GM18520 (cell line): ENCODE results near the gene MRPS15.
"Not testable (repeated sequence)": the region's sequence is repeated elsewhere in the genome, so short reads cannot be mapped to it uniquely, and the experiment has no call there.

Source experiments
- ATAC-seq: cut with Tn5 transposase; IDR thresholded peaks from one replicate; pipeline ENCODE4 v1.9.1; 2021; ENCODE audit not compliant: unreplicated experiment

The MRPS15 gene

DNA sequence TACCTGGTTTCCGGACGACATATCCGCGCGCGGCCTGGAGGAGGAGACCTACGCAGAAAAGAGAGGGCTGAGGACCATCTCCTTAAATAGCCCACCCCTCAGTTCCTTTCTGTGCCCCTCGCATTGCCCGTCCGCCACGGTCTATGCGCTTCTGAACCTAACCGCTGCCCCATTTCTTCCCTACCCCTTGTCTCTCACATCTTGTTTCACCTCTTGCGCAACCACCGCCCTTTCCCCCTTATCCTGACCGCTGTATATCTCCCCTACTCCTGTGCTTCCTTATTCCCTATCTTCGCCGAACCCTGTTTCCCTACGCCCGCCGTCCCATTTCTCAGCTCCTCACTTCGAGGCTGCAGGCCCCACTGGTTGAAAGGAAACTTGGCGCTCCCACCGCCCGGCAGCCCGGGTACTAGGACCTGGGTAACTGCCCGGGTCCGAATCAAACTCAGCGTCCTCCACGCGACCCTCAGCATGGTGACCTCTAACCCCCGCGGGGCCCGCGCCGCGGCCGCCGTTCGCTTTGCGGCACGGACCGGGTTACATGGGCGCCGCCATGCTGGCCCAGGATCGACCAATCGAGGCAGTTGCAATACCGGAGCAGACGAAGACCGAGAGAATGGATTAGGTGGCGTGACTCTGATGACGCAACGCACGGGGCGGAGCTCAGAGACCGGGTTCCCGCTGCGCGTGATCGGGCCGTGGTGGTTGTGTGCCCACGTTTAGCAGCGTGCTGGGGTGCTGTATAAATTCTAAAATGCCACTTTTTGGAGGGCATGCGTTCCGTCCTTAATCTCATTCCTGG lies at the start of gene MRPS15:
Gene MRPS15, minus strand, starts transcription at position 582 of the 802 bp plus-strand sequence. Its CDS starts 109 bp downstream, at position 473.
- ATAC-seq = peak; percentile 90

GRCh38 chr1:36512842-36513241 lies 48.7 kb upstream of the MRPS15 start:
- ATAC-seq = no peak

DNA sequence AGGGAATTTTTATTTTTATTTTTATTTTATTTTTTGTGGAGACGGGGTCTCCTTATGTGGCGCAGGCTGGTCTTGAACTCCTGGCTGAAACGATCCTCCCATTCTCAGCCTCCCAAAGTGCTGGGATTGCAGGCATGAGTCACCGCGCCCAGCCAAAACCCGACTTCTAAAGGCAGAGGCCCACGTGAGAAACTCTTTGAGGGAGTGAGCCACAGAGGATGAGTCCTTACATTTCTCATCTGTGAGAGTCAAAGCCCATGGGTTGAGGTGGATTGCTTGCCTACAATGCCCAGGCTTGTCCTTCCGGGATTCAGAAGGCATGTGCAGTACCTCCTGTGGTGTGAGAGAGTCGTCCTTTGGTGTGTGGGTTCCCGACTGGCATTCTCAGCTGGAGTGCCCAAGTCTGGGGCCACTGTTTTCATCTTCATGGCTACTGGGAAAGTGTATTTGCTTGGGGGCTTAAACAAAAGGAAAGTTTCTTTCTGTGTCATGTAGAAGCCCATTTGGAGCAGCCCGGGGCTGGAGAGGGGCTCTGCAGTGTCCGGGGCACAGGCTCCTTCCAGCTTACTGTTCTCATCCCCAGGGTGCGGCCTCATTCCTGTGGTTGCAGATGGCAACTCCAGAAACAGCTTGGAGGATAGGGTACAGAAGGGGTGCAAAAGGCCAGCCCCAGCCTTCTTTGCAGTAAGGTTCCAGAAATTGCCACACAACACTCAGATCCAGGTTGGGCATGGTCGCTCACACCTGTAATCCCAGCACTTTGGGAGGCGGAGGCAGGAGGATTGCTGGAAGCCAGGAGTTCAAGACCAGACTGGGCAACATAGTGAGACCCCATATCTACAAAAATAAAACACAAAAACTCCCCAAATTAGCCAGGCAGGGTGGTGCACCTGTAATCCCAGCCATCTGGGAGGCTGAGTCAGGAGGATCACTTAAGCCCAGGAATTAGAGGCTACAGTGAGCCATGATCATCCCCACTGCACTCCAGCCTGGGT lies 47.9 kb upstream of the MRPS15 start:
- ATAC-seq = no peak

GRCh38 chr1:36511220-36511619 lies 47.0 kb upstream of the MRPS15 start:
- not testable (repeated sequence) for ATAC-seq

- ATAC-seq = no peak
Observed at GRCh38 chr1:36510418-36510817, 46.2 kb upstream of the MRPS15 start.

DNA sequence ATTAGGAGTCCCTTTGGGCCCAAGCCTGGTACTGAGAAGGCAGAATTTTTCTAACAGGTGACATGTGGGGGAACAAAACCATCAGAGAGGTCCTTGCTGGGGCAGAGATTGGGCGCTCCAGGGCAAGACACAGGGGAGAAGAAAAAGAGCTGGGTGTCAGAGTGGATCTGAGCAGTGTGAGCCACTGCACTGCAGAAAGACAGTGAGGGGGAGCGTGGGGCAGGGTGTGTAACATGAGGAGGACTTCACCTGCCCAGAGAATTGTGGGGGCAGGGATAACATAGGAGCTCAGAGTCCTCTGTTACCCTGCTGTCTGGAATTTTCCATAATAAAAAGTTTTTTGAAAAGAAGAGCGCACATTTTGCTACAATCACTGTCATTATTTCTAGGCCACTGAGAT lies 44.1 kb upstream of the MRPS15 start:
- no peak for ATAC-seq

DNA sequence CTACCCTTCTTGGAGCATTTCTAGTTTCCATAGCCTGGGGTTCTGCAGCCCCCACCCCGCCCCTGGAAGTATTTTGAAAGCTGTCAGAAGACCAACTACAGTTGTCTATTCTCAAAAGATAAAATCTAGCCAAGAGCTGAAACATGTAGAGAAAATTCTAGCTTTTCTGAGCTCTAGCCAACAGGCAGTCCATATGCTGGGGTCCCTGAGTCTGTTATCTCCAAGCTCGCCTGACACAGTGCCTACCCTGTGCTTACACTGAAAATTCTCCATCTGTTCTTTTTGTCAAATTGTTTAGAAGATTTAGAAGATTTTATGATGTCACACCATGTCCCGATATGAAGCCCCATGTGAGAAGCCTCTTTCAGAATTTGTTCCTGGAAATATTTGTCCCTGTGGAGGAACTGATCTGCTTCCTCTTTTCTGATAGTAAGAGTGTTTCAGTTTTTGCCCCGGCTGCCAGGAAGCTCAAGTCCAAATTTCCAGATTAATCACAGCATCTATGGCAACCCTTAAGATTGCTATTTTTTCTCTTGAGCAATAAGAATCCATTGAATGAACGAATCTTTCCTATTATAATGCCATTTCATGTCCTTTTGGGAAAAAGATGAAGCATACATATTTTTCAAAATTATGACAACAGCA lies 42.2 kb upstream of the MRPS15 start:
- no peak for ATAC-seq

- ATAC-seq = no peak
Observed at GRCh38 chr1:36503733-36504132, 39.5 kb upstream of the MRPS15 start.

DNA sequence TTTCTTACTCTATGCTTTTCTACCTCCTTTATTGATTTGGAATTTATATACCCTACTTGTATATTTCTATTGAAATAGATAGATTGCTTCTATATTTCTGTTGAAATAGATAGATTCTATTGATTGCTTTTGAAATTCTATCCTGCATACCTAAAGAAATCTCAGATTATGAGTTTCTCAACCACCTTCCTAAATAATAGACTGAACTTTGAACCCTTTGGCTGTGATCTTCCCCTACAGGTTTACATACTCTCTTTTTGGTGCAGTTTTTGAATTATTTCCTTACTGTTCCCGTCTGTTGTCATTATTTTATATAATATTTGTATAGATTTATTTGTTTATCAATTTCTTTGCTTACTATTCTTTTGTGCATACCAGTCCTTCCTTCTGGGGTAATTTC lies 39.0 kb upstream of the MRPS15 start:
- no peak for ATAC-seq

DNA sequence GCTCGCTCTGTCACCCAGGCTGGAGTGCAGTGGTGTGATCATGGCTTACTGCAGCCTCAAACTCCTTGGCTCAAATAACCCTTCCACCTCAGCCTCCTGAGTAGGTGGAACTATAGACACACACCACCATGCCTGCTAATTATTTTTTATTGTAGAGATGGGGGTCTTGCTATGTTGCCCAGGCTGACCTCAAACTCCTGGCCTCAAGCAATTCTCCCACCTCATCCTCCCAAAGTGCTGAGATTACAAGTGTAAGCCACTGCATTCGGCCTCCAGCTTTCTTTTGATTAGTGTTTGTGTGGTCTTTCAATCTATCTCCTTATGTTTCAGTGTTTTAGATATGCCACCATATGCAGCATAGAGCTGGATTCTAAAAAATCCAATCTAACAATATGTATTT lies 38.4 kb upstream of the MRPS15 start:
- ATAC-seq = no peak

DNA sequence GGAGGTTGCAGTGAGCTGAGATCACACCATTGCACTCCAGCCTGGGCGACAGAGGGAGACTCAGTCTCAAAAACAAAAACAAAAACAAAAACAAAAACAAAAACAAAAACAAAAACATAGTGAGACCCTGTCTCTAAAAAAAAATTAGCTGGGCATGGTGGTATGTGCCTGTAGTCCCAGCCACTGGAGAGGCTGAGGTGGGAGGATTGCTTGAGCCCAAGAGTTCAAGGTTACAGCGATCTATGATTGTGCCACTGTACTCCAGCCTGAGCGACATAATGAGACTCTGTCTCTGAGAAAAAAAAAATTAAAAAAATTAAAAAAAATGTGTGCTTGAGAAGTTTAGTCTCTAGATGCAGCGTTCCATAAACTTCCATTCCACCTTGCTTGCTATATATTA lies 37.7 kb upstream of the MRPS15 start:
- ATAC-seq = not testable (repeated sequence)

DNA sequence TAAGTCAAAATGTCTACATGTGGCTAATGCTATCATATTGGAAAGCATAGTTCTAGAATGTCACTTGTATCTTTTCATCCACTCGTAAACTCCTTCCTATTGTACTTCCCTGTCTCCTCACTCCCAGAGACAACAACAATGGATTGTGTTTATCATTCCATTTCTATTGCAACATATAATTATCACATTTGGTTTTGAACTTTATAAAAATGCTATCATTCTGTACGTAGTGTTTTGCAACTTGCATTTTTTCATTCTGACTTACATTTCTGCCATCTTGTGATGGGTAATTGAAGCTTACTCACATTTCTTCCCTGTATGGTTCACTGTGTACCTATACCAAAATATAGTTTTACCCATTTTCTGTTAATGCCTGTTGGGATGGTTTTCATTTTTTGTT lies 33.0 kb upstream of the MRPS15 start:
- ATAC-seq = no peak

DNA sequence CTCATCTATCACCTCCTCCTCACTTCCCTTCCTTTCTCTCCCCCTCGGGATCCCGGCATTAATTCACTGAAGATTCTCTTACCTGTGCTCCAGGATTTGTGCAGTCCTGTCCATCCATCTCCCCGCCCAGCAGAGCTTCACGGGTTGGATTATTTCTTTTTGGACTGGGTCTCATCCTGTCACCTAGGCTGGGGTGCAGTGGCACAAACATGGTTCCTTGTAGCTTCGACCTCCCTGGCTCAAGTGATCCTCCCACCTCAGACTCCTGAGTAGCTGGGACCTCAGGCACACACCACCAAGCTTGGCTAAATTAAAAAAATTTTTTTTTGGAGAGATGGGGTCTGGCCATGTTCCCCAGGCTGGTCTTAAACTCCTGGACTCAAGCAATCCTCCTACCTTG lies 30.8 kb upstream of the MRPS15 start:
- no peak for ATAC-seq

- no peak for ATAC-seq
Observed at GRCh38 chr1:36493524-36493923, 29.3 kb upstream of the MRPS15 start.

- ATAC-seq = no peak
Observed at GRCh38 chr1:36492491-36492890, 28.3 kb upstream of the MRPS15 start.

DNA sequence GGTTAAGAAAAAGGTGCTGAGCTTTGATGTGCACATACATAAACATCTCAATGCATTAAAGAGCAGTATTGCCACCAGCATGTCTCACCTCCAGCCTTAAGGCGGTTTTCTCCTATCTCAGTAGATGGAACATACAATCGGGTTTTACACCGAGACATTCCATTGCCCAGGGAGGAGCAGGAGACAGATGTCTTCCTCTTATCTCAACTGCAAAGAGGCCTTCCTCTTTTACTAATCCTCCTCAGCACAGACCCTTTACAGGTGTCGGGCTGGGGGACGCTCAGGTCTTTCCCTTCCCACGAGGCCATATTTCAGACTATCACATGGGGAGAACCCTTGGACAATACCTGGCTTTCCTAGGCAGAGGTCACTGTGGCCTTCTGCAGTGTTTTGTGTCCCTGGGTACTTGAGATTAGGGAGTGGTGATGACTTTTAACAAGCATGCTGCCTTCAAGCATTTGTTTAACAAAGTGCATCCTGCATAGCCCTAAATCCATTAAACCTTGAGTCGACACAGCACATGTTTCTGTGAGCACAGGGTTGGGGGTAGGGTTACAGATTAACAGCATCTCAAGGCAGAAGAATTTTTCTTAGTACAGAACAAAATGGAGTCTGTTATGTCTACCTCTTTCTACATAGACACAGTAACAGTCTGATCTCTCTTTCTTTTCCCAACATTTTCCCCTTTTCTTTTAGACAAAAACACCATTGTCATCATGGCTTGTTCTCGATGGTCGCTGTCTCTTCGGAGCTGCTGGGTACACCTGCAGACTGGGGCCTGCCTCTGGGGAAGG lies 25.3 kb upstream of the MRPS15 start:
- not testable (repeated sequence) for ATAC-seq

GRCh38 chr1:36487906-36488305 lies 23.7 kb upstream of the MRPS15 start:
- ATAC-seq = no peak

GRCh38 chr1:36487336-36487725 lies 23.1 kb upstream of the MRPS15 start:
- ATAC-seq = not testable (repeated sequence)

GRCh38 chr1:36486439-36487335 lies 22.5 kb upstream of the MRPS15 start:
- ATAC-seq = no peak

DNA sequence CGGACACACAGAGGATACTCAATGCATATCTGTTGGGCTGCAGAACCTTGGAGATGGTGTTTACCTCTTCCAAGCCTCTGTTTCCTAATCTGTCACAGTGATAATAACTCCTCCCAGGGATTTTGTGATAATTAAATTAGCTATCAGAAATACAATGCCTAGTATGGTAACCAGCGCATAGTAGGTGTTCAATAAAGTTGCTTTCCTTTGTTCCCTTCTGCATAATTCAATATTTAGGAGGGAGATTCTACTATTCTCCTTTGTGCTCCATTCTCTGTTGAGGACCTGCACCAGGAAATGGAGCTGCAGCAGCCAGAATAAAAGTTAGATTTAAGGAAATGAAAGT lies 21.9 kb upstream of the MRPS15 start:
- ATAC-seq = no peak
